ENCODE results near the gene JAKMIP1.

DNA sequence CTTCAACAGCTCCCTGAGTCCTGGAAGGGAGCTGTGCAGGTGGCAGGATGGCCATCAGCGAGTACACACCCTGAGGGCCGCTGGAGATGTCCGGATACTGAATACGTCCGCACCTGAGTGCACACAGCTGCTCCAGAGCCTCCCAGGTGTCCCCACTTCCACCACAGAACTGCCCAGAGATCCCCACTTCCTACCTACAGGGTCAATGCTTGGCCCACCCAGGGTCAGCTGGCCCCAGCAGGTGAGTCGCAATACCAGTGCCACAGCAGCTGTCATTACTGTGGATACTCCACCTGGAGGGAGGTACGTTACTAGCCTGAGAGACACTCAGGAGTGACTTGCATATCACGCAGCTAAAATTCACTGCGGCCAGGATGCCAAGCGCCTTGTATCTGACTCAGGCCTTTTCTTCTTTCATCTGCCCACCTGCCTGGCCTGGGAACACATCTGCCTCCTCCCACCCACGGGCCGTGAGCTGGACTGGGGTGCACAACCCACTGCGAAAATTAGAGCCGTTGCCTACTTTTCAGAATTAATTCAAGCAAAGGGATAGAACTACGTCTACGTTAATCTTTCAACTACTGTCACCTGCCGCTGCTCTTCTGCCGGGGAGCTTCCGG is 191.5 kb downstream of the JAKMIP1 start:
- TF ChIP-seq, protein P1, sequence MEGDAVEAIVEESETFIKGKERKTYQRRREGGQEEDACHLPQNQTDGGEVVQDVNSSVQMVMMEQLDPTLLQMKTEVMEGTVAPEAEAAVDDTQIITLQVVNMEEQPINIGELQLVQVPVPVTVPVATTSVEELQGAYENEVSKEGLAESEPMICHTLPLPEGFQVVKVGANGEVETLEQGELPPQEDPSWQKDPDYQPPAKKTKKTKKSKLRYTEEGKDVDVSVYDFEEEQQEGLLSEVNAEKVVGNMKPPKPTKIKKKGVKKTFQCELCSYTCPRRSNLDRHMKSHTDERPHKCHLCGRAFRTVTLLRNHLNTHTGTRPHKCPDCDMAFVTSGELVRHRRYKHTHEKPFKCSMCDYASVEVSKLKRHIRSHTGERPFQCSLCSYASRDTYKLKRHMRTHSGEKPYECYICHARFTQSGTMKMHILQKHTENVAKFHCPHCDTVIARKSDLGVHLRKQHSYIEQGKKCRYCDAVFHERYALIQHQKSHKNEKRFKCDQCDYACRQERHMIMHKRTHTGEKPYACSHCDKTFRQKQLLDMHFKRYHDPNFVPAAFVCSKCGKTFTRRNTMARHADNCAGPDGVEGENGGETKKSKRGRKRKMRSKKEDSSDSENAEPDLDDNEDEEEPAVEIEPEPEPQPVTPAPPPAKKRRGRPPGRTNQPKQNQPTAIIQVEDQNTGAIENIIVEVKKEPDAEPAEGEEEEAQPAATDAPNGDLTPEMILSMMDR (conservative IDR thresholded peaks at IDR 0.05; ENCODE audit: low read length), result no peak
- no peak for TF ChIP-seq EZH2phosphoT487 (IDR thresholded peaks at IDR 0.05; ENCODE audit: borderline replicate concordance, low read depth, low read length)

Data from OCI-LY7 (cell line).